WTC11 (cell line): Measurements from ENCODE around the gene ZNF423. TPM values are rescaled to one million over a fixed set of nuclear protein-coding genes. Genes with fewer than 3 reads are reported as not detected.

Experiments used
- ATAC-seq: fragments of 200-7000 bp; cut with Tn5 transposase; 2 replicates; pipeline ENCODE4 v1.10.0; 2021; ENCODE audit warnings: mild to moderate bottlenecking, moderate library complexity
- CTCF ChIA-PET: fragments of 300-600 bp; sonication (Branson Sonifier 250); formaldehyde crosslinking; loops from one replicate; lab custom pipeline; 2021; ENCODE audit warnings: antibody characterized with exemption; lab: Charles Lee
- POLR2A ChIA-PET: fragments of 350-600 bp; sonication (Branson Sonifier 250); formaldehyde crosslinking; loops from one replicate; lab custom pipeline; 2021; ENCODE audit warnings: antibody characterized with exemption; lab: Charles Lee
- DNase-seq: peaks from one replicate; pipeline ENCODE4 v3.0.0; 2021; ENCODE audit warnings: low spot score
- H3K27ac Mint-ChIP-seq: 2 replicates; pipeline ENCODE4 v1.8.0; 2021; ENCODE audit warnings: mixed read lengths
- H3K27me3 Mint-ChIP-seq: 2 replicates; pipeline ENCODE4 v1.8.0; 2021; ENCODE audit warnings: low read depth, mild to moderate bottlenecking, moderate library complexity, mixed read lengths
- H3K36me3 Mint-ChIP-seq: 2 replicates; pipeline ENCODE4 v1.8.0; 2021; ENCODE audit warnings: mixed read lengths
- H3K4me1 Mint-ChIP-seq: 2 replicates; pipeline ENCODE4 v1.8.0; 2022; ENCODE audit warnings: mixed read lengths
- H3K4me3 Mint-ChIP-seq: 2 replicates; pipeline ENCODE4 v1.8.0; 2021; ENCODE audit warnings: mild to moderate bottlenecking, moderate library complexity, mixed read lengths
- H3K9me3 Mint-ChIP-seq: 2 replicates; pipeline ENCODE4 v1.8.0; 2021; ENCODE audit warnings: mixed read lengths
- ESRRA ChIP-seq: sonication (generic); formaldehyde crosslinking; IDR thresholded peaks from 2 replicates; pipeline ENCODE4 v1.8.1; 2022; ENCODE audit warnings: mild to moderate bottlenecking, missing genetic modification reagents, borderline replicate concordance
- FOXJ3 ChIP-seq: sonication (generic); formaldehyde crosslinking; IDR thresholded peaks from 2 replicates; pipeline ENCODE4 v1.9.0; 2021; ENCODE audit warnings: missing genetic modification reagents, mild to moderate bottlenecking, borderline replicate concordance
- GABPB1 ChIP-seq: sonication (generic); formaldehyde crosslinking; IDR thresholded peaks from 2 replicates; pipeline ENCODE4 v1.8.1; 2023; ENCODE audit warnings: mild to moderate bottlenecking, missing genetic modification reagents
- MYBL2 ChIP-seq: sonication (generic); formaldehyde crosslinking; IDR thresholded peaks from 2 replicates; pipeline ENCODE4 v1.8.1; 2023; ENCODE audit warnings: mild to moderate bottlenecking, moderate library complexity, missing genetic modification reagents
- NFE2L1 ChIP-seq: sonication (generic); formaldehyde crosslinking; IDR thresholded peaks from 2 replicates; pipeline ENCODE4 v1.8.1; 2023; ENCODE audit warnings: missing genetic modification reagents
- NR1H2 ChIP-seq: sonication (generic); formaldehyde crosslinking; IDR thresholded peaks from 2 replicates; pipeline ENCODE4 v1.9.0; 2021; ENCODE audit warnings: mild to moderate bottlenecking, moderate library complexity, missing genetic modification reagents
- TEAD1 ChIP-seq: sonication (generic); formaldehyde crosslinking; IDR thresholded peaks from 2 replicates; pipeline ENCODE4 v1.8.0; 2022; ENCODE audit warnings: mild to moderate bottlenecking, missing genetic modification reagents
- ZBTB21 ChIP-seq: sonication (generic); formaldehyde crosslinking; IDR thresholded peaks from 2 replicates; pipeline ENCODE4 v1.8.1; 2023; ENCODE audit warnings: mild to moderate bottlenecking, missing genetic modification reagents, borderline replicate concordance
- ZNF138 ChIP-seq: sonication (generic); formaldehyde crosslinking; conservative IDR thresholded peaks from 2 replicates; pipeline ENCODE4 v1.8.1; 2022; ENCODE audit warnings: mild to moderate bottlenecking, moderate library complexity, missing genetic modification reagents
- ZNF263 ChIP-seq: sonication (generic); formaldehyde crosslinking; IDR thresholded peaks from 2 replicates; pipeline ENCODE4 v1.8.1; 2022; ENCODE audit warnings: low read depth, mild to moderate bottlenecking, moderate library complexity, missing genetic modification reagents
- ZNF423 ChIP-seq: fragments of 250-450 bp; sonication (Bioruptor Pico); IDR thresholded peaks from 2 replicates; pipeline ENCODE4 v2.1.2; 2022; ENCODE audit warnings: mild to moderate bottlenecking, moderate library complexity
- total RNA-seq: library from RNA; stranded (reverse); gene quantifications from 3 replicates; pipeline ENCODE4 v1.2.3, GENCODE V29; 2021
- TF ChIP-seq, protein P1 (sequence below): sonication (generic); formaldehyde crosslinking; IDR thresholded peaks from 2 replicates; pipeline ENCODE4 v1.8.1; 2023; ENCODE audit warnings: mild to moderate bottlenecking, missing genetic modification reagents, borderline replicate concordance
- TF ChIP-seq, protein P2 (sequence below): sonication (generic); formaldehyde crosslinking; IDR thresholded peaks from 2 replicates; pipeline ENCODE4 v1.8.0; 2023; ENCODE audit warnings: mild to moderate bottlenecking, missing genetic modification reagents
- TF ChIP-seq, protein P3 (sequence below): sonication (generic); formaldehyde crosslinking; IDR thresholded peaks from 2 replicates; pipeline ENCODE4 v1.8.1; 2023; ENCODE audit warnings: mild to moderate bottlenecking, missing genetic modification reagents, moderate library complexity
- TF ChIP-seq, protein P4 (sequence below): sonication (generic); formaldehyde crosslinking; IDR thresholded peaks from 2 replicates; pipeline ENCODE4 v1.8.0; 2022; ENCODE audit warnings: mild to moderate bottlenecking, missing genetic modification reagents
- TF ChIP-seq, protein P5 (sequence below): sonication (generic); formaldehyde crosslinking; IDR thresholded peaks from 2 replicates; pipeline ENCODE4 v1.8.0; 2022; ENCODE audit warnings: missing genetic modification reagents
- TF ChIP-seq, protein P6 (sequence below): fragments of 200-600 bp; IDR thresholded peaks from 2 replicates; pipeline ENCODE4 v1.8.0; 2022; ENCODE audit warnings: antibody characterized with exemption

ZNF423 gene
- total RNA-seq, 1 experiment from 2014 or later: 38.8 TPM

DNA sequence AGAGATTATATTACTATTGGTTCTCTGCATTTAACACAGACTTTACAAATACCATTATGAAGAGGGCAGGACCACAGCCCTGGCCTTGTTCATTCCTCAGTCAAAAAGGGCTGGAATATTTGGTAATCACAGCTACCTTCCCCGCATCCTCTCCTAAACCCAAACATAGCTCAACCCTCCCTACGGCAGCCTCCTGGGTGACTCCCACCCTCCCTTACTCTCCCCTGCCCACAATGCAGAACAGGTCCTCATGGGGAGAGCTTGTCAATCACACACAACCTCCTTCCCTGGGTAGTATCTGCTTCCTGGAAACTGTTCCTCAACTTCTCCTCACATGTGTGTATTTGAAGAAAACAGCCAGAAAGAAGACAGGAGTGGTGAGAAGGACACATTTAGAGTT, 258.1 kb downstream of the ZNF423 start (continued):
- TF ChIP-seq, protein P1, sequence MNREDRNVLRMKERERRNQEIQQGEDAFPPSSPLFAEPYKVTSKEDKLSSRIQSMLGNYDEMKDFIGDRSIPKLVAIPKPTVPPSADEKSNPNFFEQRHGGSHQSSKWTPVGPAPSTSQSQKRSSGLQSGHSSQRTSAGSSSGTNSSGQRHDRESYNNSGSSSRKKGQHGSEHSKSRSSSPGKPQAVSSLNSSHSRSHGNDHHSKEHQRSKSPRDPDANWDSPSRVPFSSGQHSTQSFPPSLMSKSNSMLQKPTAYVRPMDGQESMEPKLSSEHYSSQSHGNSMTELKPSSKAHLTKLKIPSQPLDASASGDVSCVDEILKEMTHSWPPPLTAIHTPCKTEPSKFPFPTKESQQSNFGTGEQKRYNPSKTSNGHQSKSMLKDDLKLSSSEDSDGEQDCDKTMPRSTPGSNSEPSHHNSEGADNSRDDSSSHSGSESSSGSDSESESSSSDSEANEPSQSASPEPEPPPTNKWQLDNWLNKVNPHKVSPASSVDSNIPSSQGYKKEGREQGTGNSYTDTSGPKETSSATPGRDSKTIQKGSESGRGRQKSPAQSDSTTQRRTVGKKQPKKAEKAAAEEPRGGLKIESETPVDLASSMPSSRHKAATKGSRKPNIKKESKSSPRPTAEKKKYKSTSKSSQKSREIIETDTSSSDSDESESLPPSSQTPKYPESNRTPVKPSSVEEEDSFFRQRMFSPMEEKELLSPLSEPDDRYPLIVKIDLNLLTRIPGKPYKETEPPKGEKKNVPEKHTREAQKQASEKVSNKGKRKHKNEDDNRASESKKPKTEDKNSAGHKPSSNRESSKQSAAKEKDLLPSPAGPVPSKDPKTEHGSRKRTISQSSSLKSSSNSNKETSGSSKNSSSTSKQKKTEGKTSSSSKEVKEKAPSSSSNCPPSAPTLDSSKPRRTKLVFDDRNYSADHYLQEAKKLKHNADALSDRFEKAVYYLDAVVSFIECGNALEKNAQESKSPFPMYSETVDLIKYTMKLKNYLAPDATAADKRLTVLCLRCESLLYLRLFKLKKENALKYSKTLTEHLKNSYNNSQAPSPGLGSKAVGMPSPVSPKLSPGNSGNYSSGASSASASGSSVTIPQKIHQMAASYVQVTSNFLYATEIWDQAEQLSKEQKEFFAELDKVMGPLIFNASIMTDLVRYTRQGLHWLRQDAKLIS (CRISPR knock-in tag): no peak
- TF ChIP-seq, protein P2, sequence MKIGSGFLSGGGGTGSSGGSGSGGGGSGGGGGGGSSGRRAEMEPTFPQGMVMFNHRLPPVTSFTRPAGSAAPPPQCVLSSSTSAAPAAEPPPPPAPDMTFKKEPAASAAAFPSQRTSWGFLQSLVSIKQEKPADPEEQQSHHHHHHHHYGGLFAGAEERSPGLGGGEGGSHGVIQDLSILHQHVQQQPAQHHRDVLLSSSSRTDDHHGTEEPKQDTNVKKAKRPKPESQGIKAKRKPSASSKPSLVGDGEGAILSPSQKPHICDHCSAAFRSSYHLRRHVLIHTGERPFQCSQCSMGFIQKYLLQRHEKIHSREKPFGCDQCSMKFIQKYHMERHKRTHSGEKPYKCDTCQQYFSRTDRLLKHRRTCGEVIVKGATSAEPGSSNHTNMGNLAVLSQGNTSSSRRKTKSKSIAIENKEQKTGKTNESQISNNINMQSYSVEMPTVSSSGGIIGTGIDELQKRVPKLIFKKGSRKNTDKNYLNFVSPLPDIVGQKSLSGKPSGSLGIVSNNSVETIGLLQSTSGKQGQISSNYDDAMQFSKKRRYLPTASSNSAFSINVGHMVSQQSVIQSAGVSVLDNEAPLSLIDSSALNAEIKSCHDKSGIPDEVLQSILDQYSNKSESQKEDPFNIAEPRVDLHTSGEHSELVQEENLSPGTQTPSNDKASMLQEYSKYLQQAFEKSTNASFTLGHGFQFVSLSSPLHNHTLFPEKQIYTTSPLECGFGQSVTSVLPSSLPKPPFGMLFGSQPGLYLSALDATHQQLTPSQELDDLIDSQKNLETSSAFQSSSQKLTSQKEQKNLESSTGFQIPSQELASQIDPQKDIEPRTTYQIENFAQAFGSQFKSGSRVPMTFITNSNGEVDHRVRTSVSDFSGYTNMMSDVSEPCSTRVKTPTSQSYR: no peak
- no peak for TF ChIP-seq ZNF263
- no peak for TF ChIP-seq MYBL2 (CRISPR knock-in tag)
- no peak for TF ChIP-seq ZBTB21 (CRISPR knock-in tag)

DNA sequence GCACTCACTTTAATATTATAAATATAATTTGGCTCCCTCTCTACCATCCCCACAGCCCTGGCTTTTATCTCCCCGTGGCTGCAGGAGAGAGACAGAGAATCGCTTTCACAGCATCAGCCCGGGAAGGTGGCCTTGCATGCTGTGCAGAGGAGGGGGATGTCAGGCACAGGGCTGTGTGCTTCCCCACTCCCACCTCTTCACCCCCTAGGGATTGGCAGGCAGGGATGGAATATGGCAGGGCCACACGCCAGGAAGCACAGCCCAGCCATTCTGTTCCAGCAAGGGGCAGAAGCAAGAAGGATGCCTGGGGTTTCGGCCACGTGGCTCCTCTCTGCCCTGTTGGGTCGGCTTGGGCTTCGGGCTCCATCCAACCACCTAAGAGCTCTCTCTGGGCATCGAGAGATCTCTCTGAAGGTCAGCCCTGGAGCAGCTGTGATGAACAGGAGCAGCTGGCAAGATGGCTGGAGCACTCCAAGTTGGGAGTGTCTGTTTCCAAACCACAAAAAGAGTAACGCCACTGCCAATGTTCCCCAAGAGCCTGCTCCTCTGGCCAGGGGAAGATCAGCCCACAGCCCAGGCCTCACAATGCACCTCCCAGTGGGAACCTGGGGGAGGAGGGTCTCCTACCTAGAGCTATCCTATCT, 259.1 kb downstream of the ZNF423 start:
- H3K4me3 Mint-ChIP-seq: no peak overlapping the region
- peak; percentile 23 for ATAC-seq
- ChIA-PET CTCF (interaction anchor here (0.9 to 1.9 kb wide), 11 partner anchors 9 to 325 kb away, joined by 3 to 10 read pairs (median 4); no protein-coding TSS in a partner anchor), POLR2A (no interaction called here)
- TF ChIP-seq ESRRA (CRISPR knock-in tag): no peak
- TF ChIP-seq, protein P3, sequence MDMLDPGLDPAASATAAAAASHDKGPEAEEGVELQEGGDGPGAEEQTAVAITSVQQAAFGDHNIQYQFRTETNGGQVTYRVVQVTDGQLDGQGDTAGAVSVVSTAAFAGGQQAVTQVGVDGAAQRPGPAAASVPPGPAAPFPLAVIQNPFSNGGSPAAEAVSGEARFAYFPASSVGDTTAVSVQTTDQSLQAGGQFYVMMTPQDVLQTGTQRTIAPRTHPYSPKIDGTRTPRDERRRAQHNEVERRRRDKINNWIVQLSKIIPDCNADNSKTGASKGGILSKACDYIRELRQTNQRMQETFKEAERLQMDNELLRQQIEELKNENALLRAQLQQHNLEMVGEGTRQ (CRISPR knock-in tag): 0 out of 2 replicates have a peak, but pooled peaks have one; percentile 32
- peaks cover 52% of the 10 kb centered on the region for H3K4me1 Mint-ChIP-seq
- DNase-seq: no peak
- no peaks in the 10 kb centered on the region; the same call in 1 of the 2 replicates for H3K27me3 Mint-ChIP-seq
- H3K27ac Mint-ChIP-seq: no peak overlapping the region
- no peaks in the 10 kb centered on the region for H3K36me3 Mint-ChIP-seq
- no peaks in the 10 kb centered on the region for H3K9me3 Mint-ChIP-seq

DNA sequence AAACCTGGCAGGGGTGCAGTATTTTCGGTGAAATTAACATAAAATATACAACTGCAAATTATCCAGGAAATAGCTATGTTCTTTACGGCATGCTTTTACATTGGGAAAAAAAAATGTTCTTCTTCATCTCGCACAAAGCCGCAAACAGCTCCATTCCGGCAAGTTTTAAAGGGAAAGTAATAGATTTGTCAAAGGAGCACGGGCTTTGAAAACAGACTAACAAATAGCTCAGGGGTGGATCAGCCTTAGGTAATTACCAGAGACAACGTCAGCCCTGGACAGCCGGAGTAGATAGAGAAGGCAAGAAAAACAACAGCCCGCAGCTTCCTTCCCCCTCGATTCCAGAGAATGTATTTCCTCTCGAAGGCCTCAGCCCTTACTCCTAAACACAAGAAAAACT, 259.8 kb downstream of the ZNF423 start:
- ChIA-PET CTCF (interaction anchor here (0.9 to 1.4 kb wide), 7 partner anchors 9 to 326 kb away, joined by 3 to 10 read pairs (median 4); no protein-coding TSS in a partner anchor), POLR2A (interaction anchor here (0.6 kb wide), 1 partner anchor 92 kb away, joined by 4 read pairs; no protein-coding TSS in a partner anchor)
- ATAC-seq (no peak), DNase-seq (no peak)
- Mint-ChIP-seq H3K27ac (peak overlapping the region; percentile 86), H3K4me1 (peaks cover 52% of the 10 kb centered on the region), H3K4me3 (no peak overlapping the region), H3K27me3 (no peaks in the 10 kb centered on the region; the same call in 1 of the 2 replicates), H3K9me3 (no peaks in the 10 kb centered on the region), H3K36me3 (no peaks in the 10 kb centered on the region)
- TF ChIP-seq TEAD1 (CRISPR knock-in tag): no peak
- TF ChIP-seq FOXJ3 (CRISPR knock-in tag): no peak
- no peak for TF ChIP-seq GABPB1
- TF ChIP-seq ZNF138 (CRISPR knock-in tag): no peak
- no peak for TF ChIP-seq NFE2L1
- no peak for TF ChIP-seq ZNF423
- TF ChIP-seq, protein P4, sequence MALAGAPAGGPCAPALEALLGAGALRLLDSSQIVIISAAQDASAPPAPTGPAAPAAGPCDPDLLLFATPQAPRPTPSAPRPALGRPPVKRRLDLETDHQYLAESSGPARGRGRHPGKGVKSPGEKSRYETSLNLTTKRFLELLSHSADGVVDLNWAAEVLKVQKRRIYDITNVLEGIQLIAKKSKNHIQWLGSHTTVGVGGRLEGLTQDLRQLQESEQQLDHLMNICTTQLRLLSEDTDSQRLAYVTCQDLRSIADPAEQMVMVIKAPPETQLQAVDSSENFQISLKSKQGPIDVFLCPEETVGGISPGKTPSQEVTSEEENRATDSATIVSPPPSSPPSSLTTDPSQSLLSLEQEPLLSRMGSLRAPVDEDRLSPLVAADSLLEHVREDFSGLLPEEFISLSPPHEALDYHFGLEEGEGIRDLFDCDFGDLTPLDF: no peak
- TF ChIP-seq NR1H2 (CRISPR knock-in tag): no peak
- TF ChIP-seq, protein P5, sequence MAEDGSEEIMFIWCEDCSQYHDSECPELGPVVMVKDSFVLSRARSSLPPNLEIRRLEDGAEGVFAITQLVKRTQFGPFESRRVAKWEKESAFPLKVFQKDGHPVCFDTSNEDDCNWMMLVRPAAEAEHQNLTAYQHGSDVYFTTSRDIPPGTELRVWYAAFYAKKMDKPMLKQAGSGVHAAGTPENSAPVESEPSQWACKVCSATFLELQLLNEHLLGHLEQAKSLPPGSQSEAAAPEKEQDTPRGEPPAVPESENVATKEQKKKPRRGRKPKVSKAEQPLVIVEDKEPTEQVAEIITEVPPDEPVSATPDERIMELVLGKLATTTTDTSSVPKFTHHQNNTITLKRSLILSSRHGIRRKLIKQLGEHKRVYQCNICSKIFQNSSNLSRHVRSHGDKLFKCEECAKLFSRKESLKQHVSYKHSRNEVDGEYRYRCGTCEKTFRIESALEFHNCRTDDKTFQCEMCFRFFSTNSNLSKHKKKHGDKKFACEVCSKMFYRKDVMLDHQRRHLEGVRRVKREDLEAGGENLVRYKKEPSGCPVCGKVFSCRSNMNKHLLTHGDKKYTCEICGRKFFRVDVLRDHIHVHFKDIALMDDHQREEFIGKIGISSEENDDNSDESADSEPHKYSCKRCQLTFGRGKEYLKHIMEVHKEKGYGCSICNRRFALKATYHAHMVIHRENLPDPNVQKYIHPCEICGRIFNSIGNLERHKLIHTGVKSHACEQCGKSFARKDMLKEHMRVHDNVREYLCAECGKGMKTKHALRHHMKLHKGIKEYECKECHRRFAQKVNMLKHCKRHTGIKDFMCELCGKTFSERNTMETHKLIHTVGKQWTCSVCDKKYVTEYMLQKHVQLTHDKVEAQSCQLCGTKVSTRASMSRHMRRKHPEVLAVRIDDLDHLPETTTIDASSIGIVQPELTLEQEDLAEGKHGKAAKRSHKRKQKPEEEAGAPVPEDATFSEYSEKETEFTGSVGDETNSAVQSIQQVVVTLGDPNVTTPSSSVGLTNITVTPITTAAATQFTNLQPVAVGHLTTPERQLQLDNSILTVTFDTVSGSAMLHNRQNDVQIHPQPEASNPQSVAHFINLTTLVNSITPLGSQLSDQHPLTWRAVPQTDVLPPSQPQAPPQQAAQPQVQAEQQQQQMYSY (CRISPR knock-in tag): no peak
- TF ChIP-seq, protein P6, sequence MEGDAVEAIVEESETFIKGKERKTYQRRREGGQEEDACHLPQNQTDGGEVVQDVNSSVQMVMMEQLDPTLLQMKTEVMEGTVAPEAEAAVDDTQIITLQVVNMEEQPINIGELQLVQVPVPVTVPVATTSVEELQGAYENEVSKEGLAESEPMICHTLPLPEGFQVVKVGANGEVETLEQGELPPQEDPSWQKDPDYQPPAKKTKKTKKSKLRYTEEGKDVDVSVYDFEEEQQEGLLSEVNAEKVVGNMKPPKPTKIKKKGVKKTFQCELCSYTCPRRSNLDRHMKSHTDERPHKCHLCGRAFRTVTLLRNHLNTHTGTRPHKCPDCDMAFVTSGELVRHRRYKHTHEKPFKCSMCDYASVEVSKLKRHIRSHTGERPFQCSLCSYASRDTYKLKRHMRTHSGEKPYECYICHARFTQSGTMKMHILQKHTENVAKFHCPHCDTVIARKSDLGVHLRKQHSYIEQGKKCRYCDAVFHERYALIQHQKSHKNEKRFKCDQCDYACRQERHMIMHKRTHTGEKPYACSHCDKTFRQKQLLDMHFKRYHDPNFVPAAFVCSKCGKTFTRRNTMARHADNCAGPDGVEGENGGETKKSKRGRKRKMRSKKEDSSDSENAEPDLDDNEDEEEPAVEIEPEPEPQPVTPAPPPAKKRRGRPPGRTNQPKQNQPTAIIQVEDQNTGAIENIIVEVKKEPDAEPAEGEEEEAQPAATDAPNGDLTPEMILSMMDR: no peak
